Type B pancreatic cell (in vitro differentiated cells): Measurements from ENCODE around the gene SDR42E1. TPM values are rescaled to one million over a fixed set of nuclear protein-coding genes. Genes with fewer than 3 reads are reported as not detected.
"Not testable (repeated sequence)": the region's sequence is repeated elsewhere in the genome, so short reads cannot be mapped to it uniquely, and the experiment has no call there.

Experiments used
- DNase-seq: peaks from one replicate; pipeline ENCODE4 v3.0.0; 2021; ENCODE audit warnings: mixed read lengths; ENCODE audit not compliant: unreplicated experiment; ENCODE audit errors: extremely low spot score
- H3K27ac Mint-ChIP-seq: 2 replicates; pipeline ENCODE4 v1.8.0; 2021; ENCODE audit warnings: mild to moderate bottlenecking, mixed read lengths
- H3K27me3 Mint-ChIP-seq: 2 replicates; pipeline ENCODE4 v1.8.0; 2021; ENCODE audit warnings: mixed read lengths
- H3K36me3 Mint-ChIP-seq: 2 replicates; pipeline ENCODE4 v1.8.0; 2021; ENCODE audit warnings: mixed read lengths
- H3K4me1 Mint-ChIP-seq: one replicate; pipeline ENCODE4 v1.8.0; 2021; ENCODE audit warnings: mixed read lengths; ENCODE audit not compliant: unreplicated experiment
- H3K4me3 Mint-ChIP-seq: 2 replicates; pipeline ENCODE4 v1.8.0; 2021; ENCODE audit warnings: mild to moderate bottlenecking, mixed read lengths
- H3K9me3 Mint-ChIP-seq: 2 replicates; pipeline ENCODE4 v1.8.0; 2021; ENCODE audit warnings: mixed read lengths
- CTCF ChIP-seq: fragments of 200-600 bp; sonication (generic); conservative IDR thresholded peaks from 2 replicates; pipeline ENCODE4 v1.5.0; 2021; ENCODE audit warnings: antibody characterized with exemption, mild to moderate bottlenecking
- total RNA-seq: library from RNA; stranded (reverse); gene quantifications from 2 replicates; pipeline ENCODE4 v1.2.1, GENCODE V29; 2021; ENCODE audit warnings: low replicate concordance

SDR42E1 gene
- total RNA-seq, 1 donor from 2014 or later, result not detected

DNA sequence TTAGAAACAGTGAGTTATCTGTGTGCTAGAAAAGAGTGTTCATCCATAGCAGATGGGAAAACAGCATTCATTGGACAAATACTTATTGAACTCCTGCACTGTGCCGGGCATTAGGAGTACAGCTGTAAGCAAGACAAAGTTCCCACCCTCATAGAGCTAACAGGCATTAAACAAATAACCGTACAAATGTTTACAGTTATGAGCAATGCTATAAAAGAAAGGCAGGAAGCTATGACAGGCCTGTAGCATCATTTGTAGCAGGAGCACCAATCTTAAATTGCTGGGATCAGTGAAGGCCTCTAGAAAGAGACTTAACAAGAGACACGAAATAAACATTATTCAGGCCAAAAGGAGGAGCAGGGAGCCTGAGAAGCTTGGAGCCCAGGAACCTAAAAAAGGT, 15.6 kb downstream of the SDR42E1 start:
- TF ChIP-seq CTCF, result no peak
- no peaks in the 10 kb centered on the region for H3K9me3 Mint-ChIP-seq

DNA sequence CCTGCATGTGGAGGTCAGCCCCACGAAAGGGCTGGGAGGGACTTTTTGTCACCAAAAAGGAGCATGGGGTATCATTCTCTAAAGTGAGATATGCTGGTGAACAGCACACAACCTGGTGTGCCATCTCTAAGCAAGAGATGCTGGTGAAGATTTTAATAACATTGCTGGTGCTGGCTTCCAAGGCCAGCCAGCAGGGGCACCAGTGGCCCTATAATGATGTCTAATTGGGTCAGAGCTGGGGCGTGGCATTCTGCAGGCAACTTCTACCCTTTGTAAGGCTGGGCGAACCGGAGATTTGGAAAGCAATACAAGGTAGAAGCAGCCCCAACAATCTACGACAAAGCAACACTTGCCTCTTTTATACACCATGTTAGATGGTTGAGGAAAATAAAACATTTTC, 16.8 kb downstream of the SDR42E1 start:
- TF ChIP-seq CTCF, result peak; percentile 24
- Mint-ChIP-seq H3K4me1 (no peaks in the 10 kb centered on the region), H3K9me3 (no peaks in the 10 kb centered on the region), H3K27me3 (no peaks in the 10 kb centered on the region), H3K4me3 (no peak overlapping the region), H3K36me3 (no peaks in the 10 kb centered on the region), H3K27ac (no peak overlapping the region)
- no peak for DNase-seq

More for the DNA sequence above, 15.6 kb downstream of the SDR42E1 start:
- H3K36me3 Mint-ChIP-seq, result no peaks in the 10 kb centered on the region
- no peak overlapping the region for H3K27ac Mint-ChIP-seq
- DNase-seq, result no peak
- H3K4me3 Mint-ChIP-seq, result no peak overlapping the region
- no peaks in the 10 kb centered on the region for H3K27me3 Mint-ChIP-seq
- no peaks in the 10 kb centered on the region for H3K4me1 Mint-ChIP-seq

DNA sequence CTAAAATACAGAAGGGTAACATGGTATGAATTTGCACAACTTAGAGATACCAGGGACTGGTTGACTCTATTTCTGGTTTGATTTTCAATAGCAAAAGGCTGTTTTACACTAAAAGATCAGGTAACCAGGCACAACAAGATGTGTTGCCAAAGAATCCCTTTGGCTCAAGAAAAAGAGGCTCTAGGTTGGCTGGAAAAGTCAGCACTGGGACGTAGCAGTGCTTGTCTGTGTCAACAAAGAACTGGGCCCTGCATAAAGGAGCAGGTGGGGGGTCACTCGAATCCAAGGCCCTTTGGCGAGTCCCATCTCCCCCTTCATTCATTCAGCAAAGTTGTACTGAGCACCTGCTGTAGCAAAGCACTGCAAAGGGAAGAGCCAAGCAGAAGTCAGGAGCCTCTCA, 18.4 kb downstream of the SDR42E1 start:
- H3K27me3 Mint-ChIP-seq, result no peaks in the 10 kb centered on the region
- no peak for TF ChIP-seq CTCF
- no peaks in the 10 kb centered on the region for H3K9me3 Mint-ChIP-seq
- no peaks in the 10 kb centered on the region for H3K36me3 Mint-ChIP-seq
- H3K4me1 Mint-ChIP-seq, result no peaks in the 10 kb centered on the region
- DNase-seq, result no peak
- no peak overlapping the region for H3K27ac Mint-ChIP-seq
- H3K4me3 Mint-ChIP-seq, result no peak overlapping the region

DNA sequence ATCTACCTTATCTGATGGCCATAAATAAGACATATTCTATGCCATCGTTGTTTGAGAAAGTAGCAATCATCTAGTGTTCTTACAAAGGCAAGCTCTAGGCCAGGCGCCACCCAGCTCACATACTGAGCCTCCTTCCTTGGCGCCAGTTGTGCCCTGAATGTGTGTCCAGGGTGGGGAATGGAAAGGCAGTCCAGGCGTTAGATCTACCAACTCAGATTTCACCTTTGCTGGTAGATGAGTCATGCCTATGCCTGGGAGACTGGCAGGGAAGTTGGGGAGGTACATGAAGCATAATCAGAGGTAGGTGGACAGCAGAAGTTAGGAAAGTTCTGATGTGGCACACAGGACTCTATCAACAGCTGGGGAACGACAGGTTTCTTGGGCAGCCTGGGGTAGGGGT, 23.6 kb downstream of the SDR42E1 start:
- no peaks in the 10 kb centered on the region for H3K36me3 Mint-ChIP-seq

GRCh38 chr16:81987121-81987520, 24.1 kb downstream of the SDR42E1 start:
- no peak for TF ChIP-seq CTCF
- H3K4me1 Mint-ChIP-seq, result no peaks in the 10 kb centered on the region
- H3K27ac Mint-ChIP-seq, result no peak overlapping the region

More for the DNA sequence above, 23.6 kb downstream of the SDR42E1 start:
- no peak for TF ChIP-seq CTCF
- Mint-ChIP-seq H3K9me3 (no peaks in the 10 kb centered on the region), H3K4me1 (no peaks in the 10 kb centered on the region), H3K27me3 (peaks cover 3% of the 10 kb centered on the region), H3K4me3 (no peak overlapping the region), H3K27ac (no peak overlapping the region)
- DNase-seq, result no peak

GRCh38 chr16:81977335-81977942, 33.8 kb downstream of the SDR42E1 start:
- not testable (repeated sequence) for H3K27me3 Mint-ChIP-seq, DNase-seq, H3K9me3 Mint-ChIP-seq, H3K36me3 Mint-ChIP-seq, H3K4me3 Mint-ChIP-seq, H3K4me1 Mint-ChIP-seq, H3K27ac Mint-ChIP-seq

More at GRCh38 chr16:81987121-81987520, 24.1 kb downstream of the SDR42E1 start:
- H3K27me3 Mint-ChIP-seq, result peaks cover 3% of the 10 kb centered on the region
- H3K4me3 Mint-ChIP-seq, result no peak overlapping the region
- H3K36me3 Mint-ChIP-seq, result no peaks in the 10 kb centered on the region
- no peaks in the 10 kb centered on the region for H3K9me3 Mint-ChIP-seq
- no peak for DNase-seq
